OCI-LY1 (cell line): ENCODE results near the gene BCL2L11.

Experiments used
- H2AFZ ChIP-seq: fragments of 200-600 bp; sonication (generic), shearing (Covaris generic); 2 replicates; pipeline ENCODE4 v1.6.0; 2014; ENCODE audit warnings: antibody characterized with exemption, mild to moderate bottlenecking, low read length
- H3F3A ChIP-seq: fragments of 200-600 bp; sonication (generic), shearing (Covaris generic); 2 replicates; pipeline ENCODE4 v1.6.0; 2014; ENCODE audit warnings: mild to moderate bottlenecking, antibody characterized with exemption, low read length, moderate library complexity; ENCODE audit not compliant: insufficient read depth
- H3K27ac ChIP-seq: fragments of 200-600 bp; sonication (generic); 2 replicates; pipeline ENCODE4 v1.5.1; 2014; ENCODE audit warnings: low read length, mixed run types, mild to moderate bottlenecking, low read depth; ENCODE audit not compliant: poor library complexity, severe bottlenecking
- H3K27me3 ChIP-seq: fragments of 200-600 bp; sonication (generic); 2 replicates; pipeline ENCODE4 v1.6.0; 2014; ENCODE audit warnings: antibody characterized with exemption, mild to moderate bottlenecking, low read length, moderate library complexity; ENCODE audit not compliant: insufficient read depth
- H3K36me3 ChIP-seq: fragments of 200-600 bp; sonication (generic); 2 replicates; pipeline ENCODE4 v1.6.1; 2014; ENCODE audit warnings: mild to moderate bottlenecking, antibody characterized with exemption, low read length, moderate library complexity, mixed read lengths; ENCODE audit not compliant: insufficient read depth
- H3K4me1 ChIP-seq: fragments of 200-600 bp; sonication (generic); 2 replicates; pipeline ENCODE4 v1.5.1; 2014; ENCODE audit warnings: mild to moderate bottlenecking, low read length, moderate library complexity; ENCODE audit not compliant: insufficient read depth, severe bottlenecking
- H3K4me2 ChIP-seq: fragments of 200-600 bp; sonication (generic), shearing (Covaris generic); 2 replicates; pipeline ENCODE4 v1.6.1; 2014; ENCODE audit warnings: low read length
- H3K4me3 ChIP-seq: fragments of 200-600 bp; sonication (generic); 2 replicates; pipeline ENCODE4 v1.5.1; 2014; ENCODE audit warnings: low read length, low read depth, mild to moderate bottlenecking, mixed read lengths; ENCODE audit not compliant: poor library complexity, severe bottlenecking
- H3K79me2 ChIP-seq: fragments of 200-600 bp; shearing (Covaris generic); 2 replicates; pipeline ENCODE4 v1.6.1; 2016; ENCODE audit warnings: mixed run types, low read length, mixed read lengths; ENCODE audit not compliant: insufficient read depth
- H3K9ac ChIP-seq: fragments of 200-600 bp; sonication (generic), shearing (Covaris generic); 2 replicates; pipeline ENCODE4 v1.6.1; 2014; ENCODE audit warnings: mild to moderate bottlenecking, low read length, mixed read lengths
- H3K9me2 ChIP-seq: fragments of 200-600 bp; sonication (generic), shearing (Covaris generic); 2 replicates; pipeline ENCODE4 v1.6.1; 2014; ENCODE audit warnings: low read depth, mild to moderate bottlenecking, low read length, mixed read lengths
- H3K9me3 ChIP-seq: fragments of 200-600 bp; shearing (Covaris generic); 2 replicates; pipeline ENCODE4 v1.6.1; 2014; ENCODE audit warnings: low read length, mixed read lengths
- H4K20me1 ChIP-seq: fragments of 200-600 bp; sonication (generic), shearing (Covaris generic); 2 replicates; pipeline ENCODE4 v1.6.0; 2016; ENCODE audit warnings: mild to moderate bottlenecking, low read length; ENCODE audit not compliant: insufficient read depth
- EZH2 ChIP-seq: fragments of 200-600 bp; sonication (generic), shearing (Covaris generic); IDR thresholded peaks from 2 replicates; pipeline ENCODE4 v1.8.0; 2017; ENCODE audit warnings: borderline replicate concordance, mixed run types, mild to moderate bottlenecking, antibody characterized with exemption, low read length, moderate library complexity, mixed read lengths
- TF ChIP-seq, protein P1 (sequence below): fragments of 200-600 bp; sonication (generic), shearing (Covaris generic); IDR thresholded peaks from 2 replicates; pipeline ENCODE4 v1.5.1; 2017; ENCODE audit warnings: mild to moderate bottlenecking, antibody characterized with exemption, low read length, moderate library complexity, mixed read lengths

Gene BCL2L11

DNA sequence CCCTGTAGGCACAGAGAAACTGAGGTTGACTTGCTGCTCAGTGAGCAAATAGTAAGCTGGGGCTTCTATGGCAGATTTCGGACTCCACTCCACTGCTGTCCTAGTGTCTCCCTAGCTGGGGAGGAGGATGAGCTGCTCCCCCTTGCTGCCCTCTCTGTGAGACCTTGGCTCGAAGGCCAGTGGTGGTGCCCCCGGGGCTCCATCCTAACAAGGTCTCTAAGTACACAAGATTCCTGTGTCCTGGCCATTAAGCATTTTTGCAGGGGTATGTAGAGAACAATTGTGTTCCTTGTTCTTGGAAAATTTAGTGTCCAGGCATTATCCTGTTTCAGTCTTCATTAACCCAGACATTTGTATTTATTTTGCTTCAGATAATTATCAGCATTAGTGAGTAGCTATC lies 21.3 kb upstream of the BCL2L11 start:
- no peaks in the 10 kb centered on the region for H3K4me1 ChIP-seq
- H3K27me3 ChIP-seq = no peaks in the 10 kb centered on the region
- no peak overlapping the region for H2AFZ ChIP-seq
- no peaks in the 10 kb centered on the region for H3K9me3 ChIP-seq
- H3K36me3 ChIP-seq = no peaks in the 10 kb centered on the region
- H4K20me1 ChIP-seq = no peaks in the 10 kb centered on the region
- H3K9me2 ChIP-seq = no peaks in the 10 kb centered on the region
- no peak for TF ChIP-seq EZH2
- TF ChIP-seq, protein P1, sequence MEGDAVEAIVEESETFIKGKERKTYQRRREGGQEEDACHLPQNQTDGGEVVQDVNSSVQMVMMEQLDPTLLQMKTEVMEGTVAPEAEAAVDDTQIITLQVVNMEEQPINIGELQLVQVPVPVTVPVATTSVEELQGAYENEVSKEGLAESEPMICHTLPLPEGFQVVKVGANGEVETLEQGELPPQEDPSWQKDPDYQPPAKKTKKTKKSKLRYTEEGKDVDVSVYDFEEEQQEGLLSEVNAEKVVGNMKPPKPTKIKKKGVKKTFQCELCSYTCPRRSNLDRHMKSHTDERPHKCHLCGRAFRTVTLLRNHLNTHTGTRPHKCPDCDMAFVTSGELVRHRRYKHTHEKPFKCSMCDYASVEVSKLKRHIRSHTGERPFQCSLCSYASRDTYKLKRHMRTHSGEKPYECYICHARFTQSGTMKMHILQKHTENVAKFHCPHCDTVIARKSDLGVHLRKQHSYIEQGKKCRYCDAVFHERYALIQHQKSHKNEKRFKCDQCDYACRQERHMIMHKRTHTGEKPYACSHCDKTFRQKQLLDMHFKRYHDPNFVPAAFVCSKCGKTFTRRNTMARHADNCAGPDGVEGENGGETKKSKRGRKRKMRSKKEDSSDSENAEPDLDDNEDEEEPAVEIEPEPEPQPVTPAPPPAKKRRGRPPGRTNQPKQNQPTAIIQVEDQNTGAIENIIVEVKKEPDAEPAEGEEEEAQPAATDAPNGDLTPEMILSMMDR = no peak
- H3F3A ChIP-seq = no peaks in the 10 kb centered on the region
- H3K27ac ChIP-seq = no peak overlapping the region
- H3K9ac ChIP-seq = no peak overlapping the region
- H3K4me2 ChIP-seq = no peak overlapping the region
- no peaks in the 10 kb centered on the region for H3K79me2 ChIP-seq
- no peak overlapping the region for H3K4me3 ChIP-seq

DNA sequence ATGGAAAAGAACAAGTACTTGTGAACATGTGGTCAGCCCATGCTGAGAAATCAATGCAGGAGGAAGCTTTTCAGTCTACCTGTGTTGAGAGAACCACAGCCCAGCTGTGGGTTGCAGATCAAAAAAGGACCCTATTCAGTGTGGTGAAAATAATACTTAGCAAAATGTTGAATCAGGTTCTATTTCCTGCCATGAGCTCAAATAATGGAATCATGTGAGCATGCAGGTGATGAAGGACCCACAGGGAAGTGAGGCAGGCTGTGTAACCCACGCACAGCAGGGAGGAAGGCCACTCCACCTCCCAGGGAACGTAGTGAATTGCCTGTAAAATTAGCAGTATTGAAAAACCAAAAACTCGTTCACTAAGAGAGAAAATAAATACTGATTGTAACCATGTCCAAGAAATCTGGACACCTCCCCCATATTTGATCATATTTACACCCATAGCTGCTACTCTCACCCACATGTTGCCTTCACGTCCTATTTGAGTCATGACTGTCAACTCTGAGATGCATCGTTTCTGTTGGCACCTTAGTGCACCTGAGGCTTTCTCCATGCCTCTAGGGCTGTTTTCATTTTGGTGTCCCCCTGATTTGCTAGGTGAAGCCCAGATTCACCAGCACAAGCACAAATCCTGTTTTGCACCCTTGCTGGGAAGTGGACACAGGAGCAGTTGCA lies 20.5 kb upstream of the BCL2L11 start:
- Histone ChIP-seq H3K4me2 (no peak overlapping the region), H3K27me3 (no peaks in the 10 kb centered on the region), H3K36me3 (no peaks in the 10 kb centered on the region), H4K20me1 (no peaks in the 10 kb centered on the region), H2AFZ (no peak overlapping the region), H3K9ac (no peak overlapping the region), H3K4me1 (no peaks in the 10 kb centered on the region), H3K27ac (no peak overlapping the region), H3K9me3 (no peaks in the 10 kb centered on the region), H3K4me3 (no peak overlapping the region), H3K9me2 (no peaks in the 10 kb centered on the region), H3F3A (no peaks in the 10 kb centered on the region), H3K79me2 (no peaks in the 10 kb centered on the region)
- no peak for TF ChIP-seq EZH2
- TF ChIP-seq, protein P1 = no peak

DNA sequence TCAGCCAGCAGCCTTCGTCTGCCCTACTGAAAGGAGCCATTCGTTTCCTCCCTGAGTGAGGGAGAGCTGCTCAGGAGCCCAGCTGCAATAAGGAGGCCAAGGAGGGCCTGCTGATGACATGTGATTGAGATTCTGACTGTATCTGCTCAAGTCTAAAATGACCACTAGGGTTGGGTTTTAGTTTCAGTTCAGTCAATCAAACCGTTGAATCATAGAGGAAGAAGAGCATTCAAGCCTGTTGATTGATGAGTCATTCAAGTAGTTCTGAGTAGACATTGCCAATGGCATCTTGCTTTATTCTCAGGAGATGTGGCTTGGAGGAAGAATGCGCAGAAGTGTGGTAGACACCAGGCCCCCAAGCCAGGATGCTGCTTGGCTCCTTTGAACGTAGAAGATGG lies 19.9 kb upstream of the BCL2L11 start:
- Histone ChIP-seq H4K20me1 (no peaks in the 10 kb centered on the region), H3K9me3 (no peaks in the 10 kb centered on the region), H3K4me2 (no peak overlapping the region), H3K36me3 (no peaks in the 10 kb centered on the region), H3K27ac (no peak overlapping the region), H3K27me3 (no peaks in the 10 kb centered on the region), H3K4me3 (no peak overlapping the region), H2AFZ (no peak overlapping the region), H3K9ac (no peak overlapping the region), H3F3A (no peaks in the 10 kb centered on the region), H3K79me2 (no peaks in the 10 kb centered on the region), H3K9me2 (no peaks in the 10 kb centered on the region), H3K4me1 (no peaks in the 10 kb centered on the region)
- no peak for TF ChIP-seq EZH2
- TF ChIP-seq, protein P1 = no peak
